SU-DHL-6 (cell line): ENCODE measurements around the gene BBS1.

ENCODE experiments used
- H2AFZ ChIP-seq: fragments of 200-600 bp; sonication (generic); 2 replicates; pipeline ENCODE4 v1.6.1; 2014; ENCODE audit warnings: low read depth, mild to moderate bottlenecking, moderate library complexity, mixed read lengths, antibody characterized with exemption, low read length; ENCODE audit not compliant: severe bottlenecking
- H3F3A ChIP-seq: fragments of 200-600 bp; shearing (Covaris generic); 2 replicates; pipeline ENCODE4 v1.6.0; 2016; ENCODE audit warnings: antibody characterized with exemption, mild to moderate bottlenecking; ENCODE audit not compliant: insufficient read depth
- H3K27ac ChIP-seq: fragments of 200-600 bp; sonication (generic); 2 replicates; pipeline ENCODE4 v1.5.1; 2016; ENCODE audit warnings: low read depth, mild to moderate bottlenecking, low read length, moderate library complexity, mixed read lengths
- H3K27me3 ChIP-seq: fragments of 200-600 bp; sonication (generic), shearing (Covaris generic); 2 replicates; pipeline ENCODE4 v1.6.0; 2014; ENCODE audit warnings: mild to moderate bottlenecking, low read length
- H3K36me3 ChIP-seq: fragments of 200-600 bp; sonication (generic); 2 replicates; pipeline ENCODE4 v1.6.1; 2014; ENCODE audit warnings: mild to moderate bottlenecking, low read length, mixed read lengths
- H3K4me2 ChIP-seq: fragments of 300-600, 200-600 bp; shearing (Covaris generic), sonication (generic); 2 replicates; pipeline ENCODE4 v1.6.0; 2014; ENCODE audit warnings: low read length, low read depth, mild to moderate bottlenecking; ENCODE audit not compliant: poor library complexity, severe bottlenecking
- H3K4me3 ChIP-seq: fragments of 200-600 bp; sonication (generic); 2 replicates; pipeline ENCODE4 v1.5.1; 2014; ENCODE audit warnings: antibody characterized with exemption, low read length, mild to moderate bottlenecking, mixed read lengths; ENCODE audit not compliant: insufficient read depth, poor library complexity, severe bottlenecking
- H3K79me2 ChIP-seq: fragments of 200-600 bp; sonication (generic); 2 replicates; pipeline ENCODE4 v1.6.1; 2014; ENCODE audit warnings: mild to moderate bottlenecking, low read length, moderate library complexity; ENCODE audit not compliant: insufficient read depth
- H3K9ac ChIP-seq: fragments of 200-600 bp; sonication (generic); 2 replicates; pipeline ENCODE4 v1.7.0; 2014; ENCODE audit warnings: mild to moderate bottlenecking, low read length
- H3K9me2 ChIP-seq: fragments of 200-600 bp; sonication (generic); replicated peaks from 2 replicates; pipeline ENCODE4 v1.6.1; 2014; ENCODE audit warnings: low read length; ENCODE audit not compliant: insufficient read depth
- H3K9me3 ChIP-seq: fragments of 200-600 bp; sonication (generic); 2 replicates; pipeline ENCODE4 v1.6.1; 2014; ENCODE audit warnings: low read length, mixed read lengths; ENCODE audit not compliant: insufficient read depth
- H4K20me1 ChIP-seq: fragments of 200-600 bp; sonication (generic); 2 replicates; pipeline ENCODE4 v1.6.1; 2014; ENCODE audit warnings: low read depth, mild to moderate bottlenecking, antibody characterized with exemption, low read length, moderate library complexity, mixed read lengths
- EZH2phosphoT487 ChIP-seq: fragments of 200-600 bp; sonication (generic), shearing (Covaris generic); conservative IDR thresholded peaks from 2 replicates; pipeline ENCODE4 v1.6.1; 2018; ENCODE audit warnings: mild to moderate bottlenecking, antibody characterized with exemption, low read length, moderate library complexity, mixed read lengths
- TF ChIP-seq, protein P1 (sequence below): fragments of 200-600 bp; sonication (generic); IDR thresholded peaks from one replicate; pipeline ENCODE4 v1.5.1; 2017; ENCODE audit warnings: antibody characterized with exemption, mild to moderate bottlenecking, low read length, moderate library complexity; ENCODE audit not compliant: insufficient read depth, poor library complexity, severe bottlenecking

Gene BBS1

DNA sequence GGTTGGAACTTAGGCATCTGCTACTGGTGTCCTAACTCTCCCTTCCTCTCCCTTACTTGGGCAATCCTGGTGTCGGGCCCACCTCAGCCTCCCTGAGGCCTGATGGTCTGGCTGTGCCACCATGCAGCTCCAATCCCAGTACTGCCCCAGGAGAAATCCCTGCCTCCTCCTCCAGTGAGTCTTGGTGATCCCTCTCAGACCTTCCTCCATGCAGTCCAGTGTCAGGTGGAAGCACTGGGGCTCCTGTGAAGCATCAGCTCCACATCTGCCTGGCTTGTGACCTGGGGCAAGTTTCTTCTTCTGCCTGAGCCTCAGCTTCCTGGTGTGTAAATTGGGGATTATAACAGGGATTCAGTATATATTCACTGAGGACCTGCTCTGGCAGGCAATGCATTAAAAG, 45.5 kb upstream of the BBS1 start:
- H3K9ac ChIP-seq, result no peak overlapping the region
- TF ChIP-seq EZH2phosphoT487, result no peak
- TF ChIP-seq, protein P1, sequence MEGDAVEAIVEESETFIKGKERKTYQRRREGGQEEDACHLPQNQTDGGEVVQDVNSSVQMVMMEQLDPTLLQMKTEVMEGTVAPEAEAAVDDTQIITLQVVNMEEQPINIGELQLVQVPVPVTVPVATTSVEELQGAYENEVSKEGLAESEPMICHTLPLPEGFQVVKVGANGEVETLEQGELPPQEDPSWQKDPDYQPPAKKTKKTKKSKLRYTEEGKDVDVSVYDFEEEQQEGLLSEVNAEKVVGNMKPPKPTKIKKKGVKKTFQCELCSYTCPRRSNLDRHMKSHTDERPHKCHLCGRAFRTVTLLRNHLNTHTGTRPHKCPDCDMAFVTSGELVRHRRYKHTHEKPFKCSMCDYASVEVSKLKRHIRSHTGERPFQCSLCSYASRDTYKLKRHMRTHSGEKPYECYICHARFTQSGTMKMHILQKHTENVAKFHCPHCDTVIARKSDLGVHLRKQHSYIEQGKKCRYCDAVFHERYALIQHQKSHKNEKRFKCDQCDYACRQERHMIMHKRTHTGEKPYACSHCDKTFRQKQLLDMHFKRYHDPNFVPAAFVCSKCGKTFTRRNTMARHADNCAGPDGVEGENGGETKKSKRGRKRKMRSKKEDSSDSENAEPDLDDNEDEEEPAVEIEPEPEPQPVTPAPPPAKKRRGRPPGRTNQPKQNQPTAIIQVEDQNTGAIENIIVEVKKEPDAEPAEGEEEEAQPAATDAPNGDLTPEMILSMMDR, result no peak
- H4K20me1 ChIP-seq, result no peaks in the 10 kb centered on the region
- no peaks in the 10 kb centered on the region for H3K27me3 ChIP-seq
- no peak overlapping the region for H3K4me3 ChIP-seq
- H3K4me2 ChIP-seq, result peak overlapping the region; percentile 70
- no peaks in the 10 kb centered on the region for H3K9me2 ChIP-seq
- peaks cover 10% of the 10 kb centered on the region for H3F3A ChIP-seq
- H3K9me3 ChIP-seq, result no peaks in the 10 kb centered on the region
- no peaks in the 10 kb centered on the region for H3K36me3 ChIP-seq
- H2AFZ ChIP-seq, result no peak overlapping the region
- H3K79me2 ChIP-seq, result no peaks in the 10 kb centered on the region
- H3K27ac ChIP-seq, result no peak overlapping the region

DNA sequence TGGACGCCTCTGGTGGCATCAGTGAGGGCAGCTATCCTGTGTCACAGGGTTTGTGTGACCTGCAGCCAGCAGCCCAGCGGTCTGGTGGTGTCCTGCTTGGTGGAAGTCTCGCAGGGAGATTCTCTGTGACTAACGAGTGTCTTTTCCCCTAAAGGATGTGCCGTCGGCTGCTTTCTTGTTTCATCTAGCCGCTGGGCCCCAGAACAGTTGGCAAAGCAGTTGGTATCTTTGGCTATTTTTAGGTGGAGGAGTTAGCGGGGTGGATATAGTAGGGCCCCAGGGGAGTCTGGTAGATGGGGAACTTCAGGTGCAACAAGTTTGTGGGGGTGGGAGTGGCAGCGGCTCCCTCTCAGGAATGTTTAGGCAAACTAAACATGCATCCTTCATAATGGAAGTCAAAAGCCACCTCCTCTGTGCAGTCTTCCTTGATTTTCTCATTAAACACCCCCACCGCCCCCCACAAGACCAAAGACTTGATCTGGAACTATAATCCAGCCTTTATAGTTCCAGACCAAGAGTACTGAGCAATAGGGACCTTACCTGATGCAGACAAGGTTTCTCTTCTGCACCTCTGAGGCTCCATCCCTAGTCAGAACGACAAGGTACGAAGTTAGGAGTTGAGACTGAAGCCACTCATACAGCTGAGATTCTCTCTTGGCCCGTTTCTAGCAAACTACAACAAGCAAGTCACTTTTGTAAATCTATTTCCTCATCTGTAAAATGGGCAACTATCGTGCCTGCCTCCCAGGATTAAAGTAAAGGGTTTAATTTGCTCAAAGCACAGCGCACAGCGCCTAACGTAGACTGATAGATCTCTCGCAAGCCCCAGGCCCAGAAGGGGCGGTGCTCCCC, 44.8 kb upstream of the BBS1 start:
- TF ChIP-seq, protein P1, result no peak
- no peak for TF ChIP-seq EZH2phosphoT487
- Histone ChIP-seq H3K36me3 (no peaks in the 10 kb centered on the region), H3K27ac (peak overlapping the region; percentile 32), H4K20me1 (no peaks in the 10 kb centered on the region), H3K9ac (peak overlapping the region; percentile 49; the same call in 1 of the 2 replicates), H3K79me2 (no peaks in the 10 kb centered on the region), H2AFZ (peak overlapping the region; percentile 94), H3K9me3 (no peaks in the 10 kb centered on the region), H3K9me2 (no peaks in the 10 kb centered on the region), H3K27me3 (no peaks in the 10 kb centered on the region), H3K4me3 (peak overlapping the region; percentile 38), H3K4me2 (peak overlapping the region; percentile 70), H3F3A (peaks cover 10% of the 10 kb centered on the region)

DNA sequence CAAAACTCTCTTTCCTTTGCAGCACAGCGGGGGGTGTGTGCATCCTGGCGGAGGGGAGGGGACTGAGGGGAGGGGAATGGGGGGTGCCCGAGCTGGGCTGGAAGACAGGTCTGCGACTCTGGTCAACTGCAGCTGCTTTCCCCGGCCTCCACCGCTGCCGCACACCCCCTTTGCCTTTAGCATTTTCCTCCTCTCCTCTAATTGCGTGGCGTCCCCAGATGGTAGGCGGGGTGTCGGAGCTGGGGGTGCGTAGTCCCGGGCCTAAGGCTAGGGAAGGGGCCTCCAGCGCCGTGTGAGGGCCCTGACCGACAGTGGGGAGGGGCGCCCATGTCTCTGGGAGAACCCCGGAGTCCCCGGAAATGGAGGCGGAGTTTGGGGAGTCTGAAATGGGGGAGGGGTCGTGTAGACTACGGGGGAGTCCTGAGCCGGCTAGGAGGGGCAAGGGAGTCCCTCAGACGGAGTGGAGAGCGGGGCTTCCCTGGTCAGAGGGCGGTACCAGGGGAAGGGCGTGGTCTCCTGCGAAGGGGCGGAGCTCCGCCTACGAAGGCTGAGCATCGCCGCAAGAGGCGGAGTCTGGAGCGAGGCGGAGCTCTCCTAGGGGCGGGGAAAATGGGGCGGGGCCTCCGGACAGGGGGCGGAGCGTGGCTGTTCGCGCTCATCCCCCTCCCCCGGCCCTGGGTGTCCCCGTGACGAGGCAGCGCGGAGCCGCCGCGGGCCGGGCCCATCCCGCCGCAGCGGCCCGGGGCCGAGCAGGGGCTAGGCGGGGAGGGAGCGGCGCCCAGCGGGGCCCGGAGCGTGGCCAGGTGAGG, 44.0 kb upstream of the BBS1 start, which contains the start of gene PELI3:
PELI3 (plus strand) TSS at position 681 of the 809 bp plus-strand sequence. CDS start 1,224 bp downstream, outside the sequence.
- Histone ChIP-seq H3K36me3 (no peaks in the 10 kb centered on the region), H3K9me2 (no peaks in the 10 kb centered on the region), H3K4me3 (peak within 1 kb of the TSS; percentile 53), H4K20me1 (no peaks in the 10 kb centered on the region), H3F3A (peaks cover 10% of the 10 kb centered on the region), H3K27me3 (no peaks in the 10 kb centered on the region), H3K27ac (peak within 1 kb of the TSS; percentile 32), H3K9ac (peak within 1 kb of the TSS; percentile 49), H3K4me2 (peak within 1 kb of the TSS; percentile 70), H2AFZ (peak within 1 kb of the TSS; percentile 94), H3K9me3 (no peaks in the 10 kb centered on the region), H3K79me2 (no peaks in the 10 kb centered on the region)
- TF ChIP-seq EZH2phosphoT487, result no peak
- TF ChIP-seq, protein P1, result no peak
